ENCODE measurements around the gene SDHD. TPM values are rescaled to one million over a fixed set of nuclear protein-coding genes. Genes with fewer than 3 reads are reported as not detected.

The SDHD gene
- total RNA-seq, 2 experiments from 2014 or later = 118 to 128 TPM

DNA sequence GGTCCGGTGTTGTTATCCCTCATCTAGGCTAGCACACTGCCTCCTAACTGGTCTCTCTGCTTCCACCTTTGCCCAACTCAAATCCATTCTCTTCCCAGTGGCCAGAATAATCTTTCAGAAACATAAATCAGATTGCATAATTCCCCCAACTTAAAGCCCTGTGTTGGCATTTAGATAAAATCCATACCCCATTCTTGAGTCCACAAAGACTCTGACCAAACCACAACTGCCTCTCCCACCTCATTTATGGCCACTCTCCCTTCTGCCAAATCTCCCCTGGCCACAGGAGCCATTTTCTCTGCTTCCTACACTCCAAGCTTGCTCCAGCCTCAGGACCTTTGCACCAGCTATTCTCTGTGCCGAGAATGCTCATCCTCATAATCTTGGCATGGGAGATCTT, 40.4 kb downstream of the SDHD start:
- Mint-ChIP-seq H3K4me3 (no peak overlapping the region), H3K4me1 (peaks cover 2% of the 10 kb centered on the region), H3K27ac (no peak overlapping the region), H3K9me3 (no peaks in the 10 kb centered on the region), H3K27me3 (no peaks in the 10 kb centered on the region), H3K36me3 (peaks cover 2% of the 10 kb centered on the region)
- DNase-seq = no peak

DNA sequence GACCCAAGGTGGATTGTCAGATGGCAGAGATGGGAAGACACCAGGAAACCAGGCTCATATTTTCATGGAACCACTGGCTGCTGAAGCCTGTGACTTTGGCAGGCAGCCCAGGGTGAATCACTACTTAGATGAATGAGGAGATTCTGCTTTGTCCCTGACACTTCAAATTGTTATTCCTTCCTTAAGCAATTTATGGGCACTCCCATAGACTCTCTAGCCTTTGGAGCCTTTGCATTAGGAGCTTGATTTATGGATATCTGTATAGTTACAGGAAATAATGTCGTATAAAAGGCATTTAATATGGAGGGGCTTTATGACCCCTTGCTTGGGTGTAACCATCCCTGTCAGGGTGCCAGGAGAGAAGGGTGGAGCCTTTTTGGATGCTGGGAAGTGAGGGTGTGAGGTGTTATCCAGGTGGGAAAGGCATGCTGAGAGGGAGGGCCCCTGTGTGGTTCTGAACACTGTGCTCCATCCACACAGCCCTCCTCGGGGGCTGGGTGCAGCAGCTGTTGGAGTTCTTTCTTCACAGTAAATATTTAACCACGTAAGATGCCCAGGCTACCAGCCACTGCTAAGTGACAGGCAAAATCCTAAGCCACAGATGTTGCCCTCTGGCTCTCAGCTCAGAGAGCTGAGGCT, 41.9 kb downstream of the SDHD start:
- Mint-ChIP-seq H3K4me1 (peaks cover 3% of the 10 kb centered on the region), H3K27me3 (no peaks in the 10 kb centered on the region), H3K27ac (no peak overlapping the region), H3K4me3 (no peak overlapping the region), H3K36me3 (peaks cover 2% of the 10 kb centered on the region), H3K9me3 (no peaks in the 10 kb centered on the region)
- DNase-seq = no peak

DNA sequence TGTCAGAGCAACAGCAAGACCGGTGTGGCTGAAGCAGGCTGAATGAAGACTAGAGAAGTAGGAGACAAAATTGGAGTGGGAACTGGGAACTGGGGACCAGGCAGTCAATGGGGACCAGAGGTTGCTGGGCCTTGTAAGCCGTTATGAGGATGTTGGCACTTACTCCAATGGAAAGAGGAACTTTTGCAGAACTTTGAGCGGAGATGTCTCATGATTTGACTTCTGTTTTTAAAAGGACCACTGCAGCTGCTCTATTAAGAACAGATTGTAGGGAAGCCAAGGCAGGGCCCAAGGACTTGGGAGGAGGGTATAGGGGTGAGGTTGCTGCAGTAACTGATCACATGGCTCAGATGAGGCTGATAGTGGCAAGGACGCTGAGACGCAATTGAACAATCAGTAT, 43.0 kb downstream of the SDHD start:
- Mint-ChIP-seq H3K4me3 (no peak overlapping the region), H3K27me3 (no peaks in the 10 kb centered on the region), H3K9me3 (no peaks in the 10 kb centered on the region), H3K27ac (no peak overlapping the region), H3K4me1 (peaks cover 3% of the 10 kb centered on the region), H3K36me3 (peaks cover 2% of the 10 kb centered on the region)
- DNase-seq = no peak

DNA sequence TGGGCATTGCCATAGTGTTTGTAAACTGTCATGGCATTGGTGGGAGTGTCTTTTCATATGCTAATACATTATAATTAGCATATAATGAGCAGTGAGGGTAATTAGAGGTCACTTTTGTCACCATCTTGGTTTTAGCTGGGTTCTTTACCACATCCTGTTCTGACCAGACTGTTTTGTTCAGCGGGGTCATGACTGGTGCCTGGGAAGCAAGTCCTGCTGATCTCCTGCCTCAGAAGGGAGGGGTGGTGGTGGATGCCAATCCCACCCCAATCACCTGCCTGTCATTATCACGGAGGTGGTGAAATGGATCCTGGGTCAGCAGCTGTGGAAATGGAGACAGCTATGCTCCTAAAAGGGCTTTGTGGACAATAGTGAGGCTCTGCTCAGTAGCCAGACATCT, 46.1 kb downstream of the SDHD start:
- H3K27me3 Mint-ChIP-seq = no peaks in the 10 kb centered on the region
- no peak overlapping the region for H3K4me3 Mint-ChIP-seq
- H3K27ac Mint-ChIP-seq = no peak overlapping the region
- peaks cover 3% of the 10 kb centered on the region for H3K4me1 Mint-ChIP-seq
- no peaks in the 10 kb centered on the region for H3K9me3 Mint-ChIP-seq
- H3K36me3 Mint-ChIP-seq = no peaks in the 10 kb centered on the region
- no peak for DNase-seq

DNA sequence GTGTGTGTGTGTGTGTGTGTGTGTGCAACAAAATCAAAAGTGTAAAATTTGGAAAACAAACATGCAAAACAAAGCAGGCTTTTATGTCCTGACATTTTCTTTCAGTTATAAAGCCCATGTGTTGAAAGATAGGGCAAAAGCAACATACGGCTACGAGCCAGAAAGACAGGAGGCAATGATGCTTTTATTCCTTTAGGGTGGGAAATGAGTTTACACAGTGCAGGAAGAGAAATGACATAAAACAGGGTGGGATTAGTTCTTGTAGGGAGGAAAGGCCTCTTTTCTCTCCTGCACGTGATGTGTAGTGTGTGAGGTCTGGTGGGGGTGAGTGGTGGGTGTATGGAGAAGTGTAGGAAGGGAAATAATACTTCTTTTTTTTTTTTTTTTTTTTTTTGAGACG, 47.8 kb downstream of the SDHD start:
- no peaks in the 10 kb centered on the region for H3K9me3 Mint-ChIP-seq
- DNase-seq = no peak
- H3K36me3 Mint-ChIP-seq = no peaks in the 10 kb centered on the region
- no peaks in the 10 kb centered on the region for H3K27me3 Mint-ChIP-seq
- peaks cover 3% of the 10 kb centered on the region for H3K4me1 Mint-ChIP-seq
- no peak overlapping the region for H3K27ac Mint-ChIP-seq
- H3K4me3 Mint-ChIP-seq = no peak overlapping the region

DNA sequence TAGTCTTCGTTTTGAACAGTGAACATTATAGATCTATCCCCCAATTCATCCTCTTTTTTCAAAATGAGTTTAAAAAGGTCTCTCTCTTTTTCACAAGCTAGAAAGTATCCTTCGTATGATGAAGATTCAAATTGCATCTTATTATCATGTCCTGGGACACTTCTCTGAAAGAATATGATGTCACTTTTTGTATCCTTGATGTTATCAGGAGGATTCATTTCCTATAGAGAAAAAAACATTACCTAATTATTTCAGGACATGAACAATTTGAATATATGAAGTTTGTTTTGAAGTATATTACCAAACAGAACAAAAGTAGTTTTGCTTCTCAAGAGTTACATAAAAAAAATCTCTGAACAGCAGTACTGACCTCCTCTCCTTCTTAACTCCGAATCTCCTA, 56.9 kb downstream of the SDHD start:
- Mint-ChIP-seq H3K4me1 (no peaks in the 10 kb centered on the region), H3K36me3 (peaks cover 5% of the 10 kb centered on the region)
- DNase-seq = no peak

More for the DNA sequence above, 56.9 kb downstream of the SDHD start:
- Mint-ChIP-seq H3K4me3 (no peak overlapping the region), H3K27ac (no peak overlapping the region), H3K27me3 (no peaks in the 10 kb centered on the region), H3K9me3 (peaks cover 7% of the 10 kb centered on the region)

Other genes with a start within 250 kb of the SDHD start
- gene ALG9, start 215.3 kb upstream of the SDHD start, total RNA-seq = 10 to 100 TPM; 36.4 to 36.8 TPM
- 1 to 10 TPM; 8.8 to 9.9 TPM for gene FDXACB1, start 207.7 kb upstream of the SDHD start, total RNA-seq
- gene CFAP68, start 207.3 kb upstream of the SDHD start, total RNA-seq = 10 to 100 TPM; 45.8 to 47.0 TPM
- not detected for gene CRYAB, start 175.1 kb upstream of the SDHD start, total RNA-seq
- gene HSPB2, start 174.1 kb upstream of the SDHD start, total RNA-seq = not detected
- not detected for gene C11orf52, start 168.0 kb upstream of the SDHD start, total RNA-seq
- gene DIXDC1, start 149.5 kb upstream of the SDHD start, total RNA-seq = 1 to 10 TPM; 5.6 to 7.3 TPM
- 10 to 100 TPM; 71.7 to 76.2 TPM for gene DLAT, start 61.5 kb upstream of the SDHD start, total RNA-seq
- gene PIH1D2, start 12.9 kb upstream of the SDHD start, total RNA-seq = under 1 TPM; 0.32 to 0.82 TPM
- 10 to 100 TPM; 28.5 to 31.7 TPM for gene NKAPD1, start 12.6 kb upstream of the SDHD start, total RNA-seq
- gene TIMM8B, start 117 bp upstream of the SDHD start, total RNA-seq = 10 to 100 TPM; 75.5 to 80.0 TPM
- gene IL18, start 77.2 kb downstream of the SDHD start, total RNA-seq = under 1 TPM in 1 of 2 experiments, not detected in 1; 0.14 TPM
- under 1 TPM; 0.25 to 0.26 TPM for gene TEX12, start 80.5 kb downstream of the SDHD start, total RNA-seq
- under 1 TPM; 0.40 to 0.41 TPM for gene BCO2, start 88.6 kb downstream of the SDHD start, total RNA-seq
- 10 to 100 TPM; 28.9 to 31.0 TPM for gene PTS, start 139.6 kb downstream of the SDHD start, total RNA-seq
- gene PLET1, start 174.0 kb downstream of the SDHD start, total RNA-seq = not detected